ENCODE results near the gene COL6A6. TPM values are rescaled to one million over a fixed set of nuclear protein-coding genes. Genes with fewer than 3 reads are reported as not detected.
"Not testable (repeated sequence)": the region's sequence is repeated elsewhere in the genome, so short reads cannot be mapped to it uniquely, and the experiment has no call there.

COL6A6 gene
- total and polyA plus RNA-seq, 8 donors: 7.7 to 55.8 (median 47.4) TPM

DNA sequence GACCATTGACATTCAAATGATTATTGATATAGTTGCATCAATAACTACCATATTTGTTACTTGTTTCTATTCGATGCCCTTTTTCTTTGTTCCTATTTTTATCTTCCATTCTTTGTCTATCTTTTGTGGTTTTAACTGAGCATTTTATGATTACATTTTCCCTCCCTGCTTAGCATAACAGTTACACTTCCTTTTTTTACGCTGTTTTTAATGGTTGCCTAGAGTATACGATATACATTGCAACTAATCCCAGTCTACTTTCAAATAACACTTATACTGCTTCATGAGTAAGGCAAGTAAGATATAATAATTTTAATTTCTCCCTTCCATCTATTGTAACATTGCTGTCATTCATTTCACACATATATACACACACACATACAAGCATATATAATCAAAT, 26.3 kb downstream of the COL6A6 start:
- no peak for ATAC-seq
- Histone ChIP-seq H3K27ac (no peak overlapping the region), H3K9me3 (peaks cover 0 to 3% of the 10 kb centered on the region in 2 donors), H3K36me3 (no peaks in the 10 kb centered on the region), H3K27me3 (no peaks in the 10 kb centered on the region), H3K4me1 (no peaks in the 10 kb centered on the region), H3K4me3 (no peak overlapping the region)
- intact Hi-C loops (cut with DNase I): no loop called here
- no peak for DNase-seq
- TF ChIP-seq, protein P1, sequence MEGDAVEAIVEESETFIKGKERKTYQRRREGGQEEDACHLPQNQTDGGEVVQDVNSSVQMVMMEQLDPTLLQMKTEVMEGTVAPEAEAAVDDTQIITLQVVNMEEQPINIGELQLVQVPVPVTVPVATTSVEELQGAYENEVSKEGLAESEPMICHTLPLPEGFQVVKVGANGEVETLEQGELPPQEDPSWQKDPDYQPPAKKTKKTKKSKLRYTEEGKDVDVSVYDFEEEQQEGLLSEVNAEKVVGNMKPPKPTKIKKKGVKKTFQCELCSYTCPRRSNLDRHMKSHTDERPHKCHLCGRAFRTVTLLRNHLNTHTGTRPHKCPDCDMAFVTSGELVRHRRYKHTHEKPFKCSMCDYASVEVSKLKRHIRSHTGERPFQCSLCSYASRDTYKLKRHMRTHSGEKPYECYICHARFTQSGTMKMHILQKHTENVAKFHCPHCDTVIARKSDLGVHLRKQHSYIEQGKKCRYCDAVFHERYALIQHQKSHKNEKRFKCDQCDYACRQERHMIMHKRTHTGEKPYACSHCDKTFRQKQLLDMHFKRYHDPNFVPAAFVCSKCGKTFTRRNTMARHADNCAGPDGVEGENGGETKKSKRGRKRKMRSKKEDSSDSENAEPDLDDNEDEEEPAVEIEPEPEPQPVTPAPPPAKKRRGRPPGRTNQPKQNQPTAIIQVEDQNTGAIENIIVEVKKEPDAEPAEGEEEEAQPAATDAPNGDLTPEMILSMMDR (IDR thresholded peaks at IDR 0.05): no peak

DNA sequence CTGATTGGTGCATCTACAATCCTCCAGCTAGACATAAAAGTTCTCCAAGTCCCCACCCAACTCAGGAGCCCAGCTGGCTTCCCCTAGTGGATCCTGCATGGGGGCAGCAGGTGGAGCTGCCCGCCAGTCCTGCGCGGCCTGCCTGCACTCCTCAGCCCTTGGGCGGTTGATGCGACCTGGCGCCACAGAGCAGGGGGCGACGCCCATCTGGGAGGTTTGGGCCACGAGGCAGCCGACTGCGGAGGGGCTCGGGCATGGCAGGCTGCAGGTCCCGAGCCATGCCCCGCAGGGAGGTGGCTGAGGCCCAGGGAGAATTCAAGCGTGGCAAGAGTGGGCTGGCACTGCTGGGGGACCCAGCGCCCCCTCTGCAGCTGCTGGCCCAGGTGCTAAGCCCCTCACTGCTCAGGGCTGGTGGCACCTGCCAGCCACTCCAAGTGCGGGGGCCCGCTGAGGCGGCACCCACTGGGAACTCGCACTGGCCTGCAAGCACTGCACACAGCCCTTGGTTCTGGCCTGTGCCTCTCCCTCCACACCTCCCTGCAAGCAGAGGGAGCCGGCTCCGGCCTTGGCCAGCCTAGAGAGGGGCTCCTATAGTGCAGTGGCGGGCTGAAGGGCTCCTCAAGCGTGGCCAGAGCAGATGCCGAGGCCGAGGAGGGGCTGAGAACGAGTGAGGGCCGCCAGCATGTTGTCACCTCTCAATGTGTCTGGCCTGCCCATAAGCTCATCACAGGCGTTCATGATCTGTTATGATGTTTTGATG, 30.1 kb downstream of the COL6A6 start:
- TF ChIP-seq, protein P1 (IDR thresholded peaks at IDR 0.05): no peak
- Histone ChIP-seq H3K4me3 (no peak overlapping the region), H3K4me1 (no peaks in the 10 kb centered on the region), H3K9me3 (peaks cover 0 to 10% of the 10 kb centered on the region in 2 donors), H3K36me3 (no peaks in the 10 kb centered on the region), H3K27ac (no peak overlapping the region), H3K27me3 (no peaks in the 10 kb centered on the region)
- no peak for ATAC-seq
- DNase-seq: peak in 1 of 4 donors; percentile 76
- intact Hi-C loops (cut with DNase I): no loop called here

DNA sequence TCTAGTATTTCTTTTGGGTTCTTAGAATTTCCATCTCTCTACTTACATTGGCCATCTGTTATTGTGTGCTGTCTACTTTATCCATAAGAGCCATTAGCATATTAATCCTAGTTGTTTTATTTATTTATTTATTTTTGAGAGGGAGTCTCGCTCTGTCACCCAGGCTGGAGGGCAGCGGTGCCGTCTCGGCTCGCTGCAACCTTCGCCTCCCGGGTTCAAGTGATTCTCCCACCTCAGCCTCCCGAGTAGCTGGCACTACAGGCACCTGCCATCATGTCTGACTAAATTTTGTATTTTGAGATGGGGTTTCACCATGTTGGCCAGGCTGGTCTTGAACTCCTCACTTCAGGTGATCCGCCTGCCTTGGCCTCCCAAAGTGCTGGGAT, 30.7 kb downstream of the COL6A6 start:
- H3K4me1 ChIP-seq; ATAC-seq; H3K4me3 ChIP-seq; intact Hi-C loops (cut with DNase I); H3K36me3 ChIP-seq; H3K27ac ChIP-seq; H3K27me3 ChIP-seq: not testable (repeated sequence)
- DNase-seq: peak in 1 of 4 donors; percentile 20
- H3K9me3 ChIP-seq: peaks cover 0 to 13% of the 10 kb centered on the region in 2 donors

DNA sequence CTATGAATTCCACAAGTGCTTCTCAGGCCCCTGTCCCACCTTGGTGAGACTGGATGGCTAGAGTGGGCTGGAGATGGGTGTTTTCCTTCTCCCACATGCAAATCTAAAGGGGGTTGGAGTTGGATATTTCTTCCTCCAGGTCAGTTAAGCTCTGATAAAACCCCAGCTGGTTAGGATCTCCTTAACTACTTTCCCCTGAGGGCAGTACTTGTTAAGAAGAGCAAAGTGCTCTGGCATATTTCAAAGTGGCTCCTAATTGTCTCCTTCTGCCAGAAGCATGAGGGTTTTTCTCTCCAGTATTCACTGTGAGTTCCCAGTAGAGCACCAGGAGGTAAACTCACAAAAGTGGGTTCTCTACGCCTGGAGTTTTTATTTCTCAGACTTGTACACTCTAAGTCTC, 31.4 kb downstream of the COL6A6 start:
- Histone ChIP-seq H3K27me3 (no peaks in the 10 kb centered on the region), H3K36me3 (no peaks in the 10 kb centered on the region), H3K4me3 (no peak overlapping the region), H3K27ac (no peak overlapping the region), H3K9me3 (peaks cover 4 to 20% of the 10 kb centered on the region in 2 donors), H3K4me1 (no peaks in the 10 kb centered on the region)
- ATAC-seq (no peak), DNase-seq (no peak)
- TF ChIP-seq, protein P1 (IDR thresholded peaks at IDR 0.05): no peak
- intact Hi-C loops (cut with DNase I): no loop called here

DNA sequence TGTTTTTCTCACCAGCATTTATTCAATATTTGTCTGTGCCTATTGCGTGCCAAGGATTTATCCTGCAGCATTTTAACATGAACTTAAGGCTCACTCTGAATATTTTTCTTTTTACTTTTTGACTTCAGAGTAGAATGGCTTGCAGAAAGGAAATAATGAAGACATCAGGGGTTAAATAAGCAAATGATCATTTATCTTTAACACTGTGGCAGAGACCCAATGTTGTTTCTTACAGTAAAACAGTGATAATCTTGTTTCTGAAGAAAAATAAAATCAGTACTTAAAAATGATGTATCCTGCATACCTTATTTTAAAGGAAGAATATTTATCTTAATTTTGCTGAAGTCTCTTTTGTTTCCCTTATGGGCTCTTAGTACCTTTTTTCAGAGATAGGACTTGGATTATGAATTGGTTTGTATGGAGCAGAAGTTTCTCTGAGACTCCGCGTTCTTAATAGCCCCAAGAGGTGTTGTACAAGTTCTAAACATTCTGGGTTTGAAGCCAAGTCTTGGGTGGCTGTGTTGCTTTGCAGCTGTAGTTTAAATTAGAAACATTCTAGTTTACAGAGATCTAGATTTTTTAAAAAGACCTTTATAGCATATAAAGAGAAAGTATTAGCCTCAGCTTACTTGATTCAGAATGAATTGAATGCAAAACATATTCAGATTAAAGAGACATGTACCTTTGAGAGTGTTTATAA, 40.5 kb downstream of the COL6A6 start:
- DNase-seq: peak in 2 of 4 donors; percentile 85 to 87

More for the DNA sequence above, 40.5 kb downstream of the COL6A6 start:
- H3K36me3 ChIP-seq: no peaks in the 10 kb centered on the region
- H3K27me3 ChIP-seq: no peaks in the 10 kb centered on the region
- TF ChIP-seq, protein P1 (IDR thresholded peaks at IDR 0.05): no peak
- H3K4me1 ChIP-seq: no peaks in the 10 kb centered on the region
- no peak for ATAC-seq
- intact Hi-C loops (cut with DNase I): no loop called here
- no peak overlapping the region for H3K4me3 ChIP-seq
- peaks cover 4 to 11% of the 10 kb centered on the region in 2 donors for H3K9me3 ChIP-seq
- no peak overlapping the region for H3K27ac ChIP-seq
